Measurements from ENCODE around the gene TRDN. TPM values are rescaled to one million over a fixed set of nuclear protein-coding genes. Genes with fewer than 3 reads are reported as not detected.
"Not testable (repeated sequence)": the region's sequence is repeated elsewhere in the genome, so short reads cannot be mapped to it uniquely, and the experiment has no call there.

The TRDN gene
- total RNA-seq, 1 donor = not detected

DNA sequence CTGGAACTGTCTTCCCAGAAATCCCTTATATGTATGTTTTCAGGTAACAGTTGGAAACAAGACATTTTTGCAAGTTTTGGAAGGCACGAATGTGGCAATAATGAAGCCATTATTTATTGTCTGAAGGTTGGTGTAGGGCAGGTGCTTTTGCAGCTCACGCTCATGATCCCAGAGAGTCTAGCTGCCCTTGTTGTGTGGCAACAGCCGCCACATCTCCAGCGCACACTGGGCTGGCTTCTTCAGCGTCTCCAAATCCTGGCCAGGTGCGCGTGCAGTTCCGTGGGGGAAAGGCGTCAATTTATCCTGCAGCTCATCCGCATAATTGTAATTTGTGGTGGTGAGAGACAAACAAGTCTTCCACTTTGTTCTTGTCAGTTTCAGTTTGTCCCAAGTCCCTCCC is 71.2 kb downstream of the TRDN start:
- no peak overlapping the region for H3K4me3 ChIP-seq (ENCODE audit: low read depth, low read length)
- TF ChIP-seq, protein P1, sequence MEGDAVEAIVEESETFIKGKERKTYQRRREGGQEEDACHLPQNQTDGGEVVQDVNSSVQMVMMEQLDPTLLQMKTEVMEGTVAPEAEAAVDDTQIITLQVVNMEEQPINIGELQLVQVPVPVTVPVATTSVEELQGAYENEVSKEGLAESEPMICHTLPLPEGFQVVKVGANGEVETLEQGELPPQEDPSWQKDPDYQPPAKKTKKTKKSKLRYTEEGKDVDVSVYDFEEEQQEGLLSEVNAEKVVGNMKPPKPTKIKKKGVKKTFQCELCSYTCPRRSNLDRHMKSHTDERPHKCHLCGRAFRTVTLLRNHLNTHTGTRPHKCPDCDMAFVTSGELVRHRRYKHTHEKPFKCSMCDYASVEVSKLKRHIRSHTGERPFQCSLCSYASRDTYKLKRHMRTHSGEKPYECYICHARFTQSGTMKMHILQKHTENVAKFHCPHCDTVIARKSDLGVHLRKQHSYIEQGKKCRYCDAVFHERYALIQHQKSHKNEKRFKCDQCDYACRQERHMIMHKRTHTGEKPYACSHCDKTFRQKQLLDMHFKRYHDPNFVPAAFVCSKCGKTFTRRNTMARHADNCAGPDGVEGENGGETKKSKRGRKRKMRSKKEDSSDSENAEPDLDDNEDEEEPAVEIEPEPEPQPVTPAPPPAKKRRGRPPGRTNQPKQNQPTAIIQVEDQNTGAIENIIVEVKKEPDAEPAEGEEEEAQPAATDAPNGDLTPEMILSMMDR (IDR thresholded peaks at IDR 0.05; ENCODE audit: insufficient read depth, low read depth, low read length) = no peak
- DNase-seq (ENCODE audit: low read depth) = no peak

DNA sequence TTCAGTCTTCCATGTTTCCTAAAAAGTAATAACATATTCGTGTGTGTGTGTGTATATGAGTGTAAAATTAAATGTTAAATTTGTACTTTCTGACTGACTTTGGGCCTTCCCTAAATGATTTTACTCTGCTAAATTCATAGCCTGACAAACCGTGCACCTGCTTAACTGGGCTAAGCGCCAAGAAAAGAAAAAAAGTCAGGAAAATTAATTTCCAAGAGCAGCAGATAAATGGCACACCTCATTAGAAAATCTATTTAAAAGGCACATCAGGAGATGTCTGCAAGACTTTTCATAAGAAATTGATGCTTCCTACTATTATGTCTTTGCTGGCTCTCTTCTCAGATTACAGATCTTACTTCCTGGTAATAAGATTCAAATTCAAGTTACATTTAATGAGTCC is 72.4 kb downstream of the TRDN start:
- no peak for DNase-seq (ENCODE audit: low read depth)
- TF ChIP-seq, protein P1 (IDR thresholded peaks at IDR 0.05; ENCODE audit: insufficient read depth, low read depth, low read length) = no peak
- H3K4me3 ChIP-seq (ENCODE audit: low read depth, low read length) = no peak overlapping the region

DNA sequence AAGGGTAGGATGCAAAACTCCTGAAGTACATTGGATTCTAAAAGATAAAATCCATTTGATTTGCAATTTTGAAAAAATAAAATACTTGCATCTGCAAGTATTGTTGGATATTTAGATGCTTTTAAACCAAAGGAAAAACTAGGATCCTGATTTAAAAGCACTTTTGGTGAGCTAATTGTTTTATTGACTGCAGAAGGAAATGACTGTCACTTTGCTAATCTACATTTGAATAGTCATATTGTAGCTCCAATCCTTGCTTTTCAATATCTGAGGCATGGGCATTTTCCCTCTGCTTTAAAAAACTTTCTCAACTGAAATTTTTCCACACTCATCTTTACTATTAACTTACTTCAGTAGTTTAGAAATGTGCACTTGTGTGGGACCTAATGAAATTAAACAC is 74.1 kb downstream of the TRDN start:
- H3K4me3 ChIP-seq (ENCODE audit: low read depth, low read length) = no peak overlapping the region

DNA sequence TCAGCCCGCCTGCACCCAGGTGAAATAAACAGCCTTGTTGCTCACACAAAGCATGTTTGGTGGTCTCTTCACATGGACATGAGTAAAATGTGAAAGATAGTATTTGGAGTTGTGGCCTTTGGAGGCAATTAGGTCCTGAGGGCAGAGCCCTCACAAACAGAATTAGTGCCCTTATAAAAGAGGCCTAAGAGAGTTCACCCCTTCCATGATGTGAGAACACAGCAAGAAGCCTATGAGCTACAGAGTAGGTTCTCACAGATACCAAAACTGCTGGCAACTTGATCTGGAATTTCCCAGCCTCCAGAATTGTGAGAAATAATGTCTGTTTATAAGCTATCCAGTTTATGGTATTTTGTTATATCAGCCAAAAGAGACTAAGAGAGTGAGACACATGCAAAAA is 74.5 kb downstream of the TRDN start:
- DNase-seq (ENCODE audit: low read depth) = no peak
- TF ChIP-seq, protein P1 (IDR thresholded peaks at IDR 0.05; ENCODE audit: insufficient read depth, low read depth, low read length) = no peak
- no peak overlapping the region for H3K4me3 ChIP-seq (ENCODE audit: low read depth, low read length)

More for the DNA sequence above, 74.1 kb downstream of the TRDN start:
- TF ChIP-seq, protein P1 (IDR thresholded peaks at IDR 0.05; ENCODE audit: insufficient read depth, low read depth, low read length) = no peak
- no peak for DNase-seq (ENCODE audit: low read depth)

DNA sequence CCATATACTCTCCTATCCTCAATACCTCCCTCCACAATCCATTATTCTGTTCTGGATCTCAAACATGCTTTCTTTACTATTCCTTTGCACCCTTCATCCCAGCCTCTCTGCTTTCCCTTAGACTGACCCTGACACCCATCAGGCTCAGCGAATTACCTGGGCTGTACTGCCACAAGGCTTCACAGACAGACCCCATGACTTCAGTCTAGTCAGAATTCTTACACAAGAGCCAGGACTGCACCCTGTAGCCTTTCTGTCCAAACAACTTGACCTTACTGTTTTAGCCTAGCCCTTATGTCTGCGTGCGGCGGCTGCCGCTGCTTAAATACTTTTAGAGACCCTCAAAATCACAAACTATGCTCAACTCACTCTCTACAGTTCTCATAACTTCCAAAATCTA is 76.9 kb downstream of the TRDN start:
- not testable (repeated sequence) for DNase-seq (ENCODE audit: low read depth); H3K4me3 ChIP-seq (ENCODE audit: low read depth, low read length)

DNA sequence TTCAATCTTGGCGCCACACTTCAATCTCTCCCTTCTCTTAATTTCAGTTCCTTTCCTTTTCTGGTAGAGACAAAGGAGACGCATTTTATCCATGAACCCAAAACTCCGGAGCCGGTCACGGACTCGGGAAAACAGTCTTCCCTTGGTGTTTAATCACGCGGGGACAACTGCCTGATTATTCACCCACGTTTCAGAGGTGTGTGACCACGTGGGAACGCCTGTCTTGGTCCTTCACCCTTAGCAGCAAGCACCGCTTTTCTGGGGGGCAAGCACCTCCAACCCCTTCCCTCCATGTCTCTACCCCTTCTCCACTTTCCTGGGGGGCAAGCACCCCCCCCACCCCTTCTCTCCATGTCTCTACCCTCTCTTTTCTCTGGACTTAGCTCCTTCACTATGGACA is 79.3 kb downstream of the TRDN start:
- not testable (repeated sequence) for H3K4me3 ChIP-seq (ENCODE audit: low read depth, low read length); DNase-seq (ENCODE audit: low read depth)

DNA sequence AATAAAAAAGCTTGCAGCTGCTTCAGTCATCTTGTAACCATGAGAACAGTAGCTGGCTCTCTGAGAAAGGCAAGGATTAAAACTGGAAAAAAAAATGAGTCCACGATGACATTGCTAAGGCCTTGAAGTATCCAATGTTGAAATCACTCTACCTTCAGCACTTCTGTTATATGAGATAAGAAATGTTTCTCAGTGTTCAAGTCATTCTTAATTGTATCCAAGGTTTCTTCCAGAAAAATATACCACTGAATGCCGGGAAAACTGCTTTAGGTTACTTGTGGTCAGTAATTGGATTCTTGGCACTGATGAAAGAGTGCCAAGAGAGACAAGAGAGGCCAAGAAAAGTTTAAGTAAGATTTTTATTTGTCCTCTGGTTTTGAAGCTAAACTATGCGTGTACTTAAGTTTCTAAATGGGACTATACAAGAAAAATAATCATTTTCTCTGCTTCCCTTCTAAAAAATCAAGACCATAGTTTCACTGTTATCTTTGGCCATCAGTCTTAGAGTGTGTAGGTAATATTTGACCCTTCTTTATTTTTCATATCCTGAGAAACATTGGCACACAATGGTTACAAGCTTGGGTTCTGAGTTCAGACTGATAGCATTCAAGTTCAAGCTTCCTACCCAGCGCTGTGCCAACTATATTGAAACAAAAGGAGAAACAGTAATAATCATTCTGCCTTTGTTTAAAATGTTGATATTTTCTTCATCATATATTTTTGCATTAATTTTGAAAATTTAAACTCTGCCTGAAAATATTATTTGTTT is 84.6 kb downstream of the TRDN start:
- DNase-seq (ENCODE audit: low read depth) = no peak
- TF ChIP-seq, protein P1 (IDR thresholded peaks at IDR 0.05; ENCODE audit: insufficient read depth, low read depth, low read length) = no peak
- no peak overlapping the region for H3K4me3 ChIP-seq (ENCODE audit: low read depth, low read length)

DNA sequence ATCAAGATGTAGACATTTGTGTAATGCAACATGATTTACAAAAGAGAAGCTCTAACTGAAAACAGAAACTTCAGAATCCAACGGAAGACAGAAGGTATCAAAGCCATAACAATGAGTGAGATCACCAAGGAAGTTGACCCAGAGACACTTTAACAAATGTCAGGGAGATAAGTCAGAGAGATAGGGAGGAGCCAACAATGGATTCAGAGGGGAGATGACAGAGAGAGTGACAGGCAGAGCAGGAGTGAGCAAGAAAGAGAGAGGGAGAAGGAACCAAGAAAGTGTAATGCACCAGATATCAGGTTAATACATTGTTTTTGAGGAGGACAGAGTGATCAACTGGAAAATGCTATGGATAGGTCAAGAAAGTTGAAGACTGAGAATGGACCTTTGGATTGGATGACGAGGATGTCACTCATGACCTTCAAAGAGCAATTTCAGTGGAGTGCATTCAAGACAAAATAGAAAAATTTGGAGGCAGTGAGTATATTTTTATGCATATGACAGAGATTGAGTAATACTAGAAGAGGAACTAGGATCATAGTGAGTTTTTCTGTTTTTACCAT is 86.6 kb downstream of the TRDN start:
- H3K4me3 ChIP-seq (ENCODE audit: low read depth, low read length) = no peak overlapping the region
- no peak for DNase-seq (ENCODE audit: low read depth)
- TF ChIP-seq, protein P1 (IDR thresholded peaks at IDR 0.05; ENCODE audit: insufficient read depth, low read depth, low read length) = no peak

Data from fibroblast of villous mesenchyme (primary cell).